Body of pancreas (tissue), 4 donors: ENCODE measurements around the gene INTS3. TPM values are rescaled to one million over a fixed set of nuclear protein-coding genes. Genes with fewer than 3 reads are reported as not detected.

Source experiments
- ATAC-seq: fragments of 150-250 bp; one replicate; pipeline ENCODE4 v1.9.1; 2016
- DNase-seq, 4 donors: peaks; one replicate each; pipeline ENCODE4 v3.0.0-alpha.2; 2019
- H3K27ac ChIP-seq, 4 donors: fragments of 200-600 bp; sonication (generic); 1 replicate in 3 of 4; 2 replicates in 1 of 4; pipeline versions ENCODE4 v1.5.1 to v1.6.1; 2016 to 2019; ENCODE audit warnings: mild to moderate bottlenecking in 1 of 4, mixed read lengths in 1 of 4, moderate library complexity in 1 of 4
- H3K27me3 ChIP-seq, 2 donors: fragments of 200-600 bp; sonication (generic); one replicate each; pipeline ENCODE4 v1.6.0; 2016; ENCODE audit warnings: mild to moderate bottlenecking in 1 of 2
- H3K36me3 ChIP-seq, 2 donors: fragments of 200-600 bp; sonication (generic); replicated peaks in 1 of 2; 2 replicates each; pipeline ENCODE4 v1.5.1; 2016; ENCODE audit warnings: low read depth in 2 of 2; ENCODE audit not compliant: insufficient read depth in 1 of 2
- H3K4me1 ChIP-seq: fragments of 200-600 bp; sonication (generic); one replicate; pipeline ENCODE4 v1.6.0; 2016
- H3K4me3 ChIP-seq, 2 donors: fragments of 200-600 bp; sonication (generic); 1 replicate in 1 of 2; 2 replicates in 1 of 2; pipeline ENCODE4 v1.5.1; 2016 to 2019
- H3K9me3 ChIP-seq, 3 donors: fragments of 200-600 bp; sonication (generic); 1 replicate in 2 of 3; 2 replicates in 1 of 3; pipeline ENCODE4 v1.5.1; 2016
- POLR2A ChIP-seq, 3 donors: fragments of 450-650 bp; IDR thresholded peaks; one replicate each; pipeline ENCODE4 v1.6.1; 2016; ENCODE audit warnings: antibody characterized with exemption in 3 of 3, mild to moderate bottlenecking in 2 of 3
- WGBS, 2 donors: methylation state at CpG; one replicate each; pipeline ENCODE4 v1.1.5; 2017; 5-methylcytosine and 5-hydroxymethylcytosine counted together
- intact Hi-C: fragments of 100-400 bp; cut with DNase I; formaldehyde crosslinking; loops from one replicate; pipeline ENCODE4 v1.15.1; 2023
- total RNA-seq, 2 donors: library from RNA; depleted of rRNA; stranded (reverse); fragments of >200 nt; gene quantifications; one replicate each; pipeline ENCODE4 v1.1.0, GENCODE V29; 2016
- TF ChIP-seq, protein P1 (sequence below), 7 experiments: fragments of 450-650 bp in 4 of 7; fragments of 200-600 bp in 3 of 7; sonication (generic) in 3 of 7; IDR thresholded peaks; one replicate each; pipeline ENCODE4 v1.5.1; 2016 to 2019; ENCODE audit warnings: antibody characterized with exemption in 7 of 7

Gene INTS3
- total RNA-seq, 2 donors from 2014 or later: 25.4 to 33.3 TPM

- no peaks in the 10 kb centered on the region for H3K9me3 ChIP-seq
- 82 to 88% methylated on average over 8 to 27 of the region's 27 CpGs for WGBS, 2 donors
- no peak for TF ChIP-seq POLR2A (IDR thresholded peaks at IDR 0.05)
- TF ChIP-seq, protein P1, sequence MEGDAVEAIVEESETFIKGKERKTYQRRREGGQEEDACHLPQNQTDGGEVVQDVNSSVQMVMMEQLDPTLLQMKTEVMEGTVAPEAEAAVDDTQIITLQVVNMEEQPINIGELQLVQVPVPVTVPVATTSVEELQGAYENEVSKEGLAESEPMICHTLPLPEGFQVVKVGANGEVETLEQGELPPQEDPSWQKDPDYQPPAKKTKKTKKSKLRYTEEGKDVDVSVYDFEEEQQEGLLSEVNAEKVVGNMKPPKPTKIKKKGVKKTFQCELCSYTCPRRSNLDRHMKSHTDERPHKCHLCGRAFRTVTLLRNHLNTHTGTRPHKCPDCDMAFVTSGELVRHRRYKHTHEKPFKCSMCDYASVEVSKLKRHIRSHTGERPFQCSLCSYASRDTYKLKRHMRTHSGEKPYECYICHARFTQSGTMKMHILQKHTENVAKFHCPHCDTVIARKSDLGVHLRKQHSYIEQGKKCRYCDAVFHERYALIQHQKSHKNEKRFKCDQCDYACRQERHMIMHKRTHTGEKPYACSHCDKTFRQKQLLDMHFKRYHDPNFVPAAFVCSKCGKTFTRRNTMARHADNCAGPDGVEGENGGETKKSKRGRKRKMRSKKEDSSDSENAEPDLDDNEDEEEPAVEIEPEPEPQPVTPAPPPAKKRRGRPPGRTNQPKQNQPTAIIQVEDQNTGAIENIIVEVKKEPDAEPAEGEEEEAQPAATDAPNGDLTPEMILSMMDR (IDR thresholded peaks at IDR 0.05): no peak
- H3K4me1 ChIP-seq: no peaks in the 10 kb centered on the region
- no peaks in the 10 kb centered on the region for H3K27me3 ChIP-seq
- ATAC-seq (no peak), DNase-seq (peak in 2 of 4 donors; percentile 4 to 9)
- no peaks in the 10 kb centered on the region for H3K36me3 ChIP-seq
- intact Hi-C loops: loop anchor here (10.0 kb wide), 1 partner anchor 145 kb away; the partner anchor contains the start of gene DENND4B
- no peak overlapping the region for H3K4me3 ChIP-seq
- H3K27ac ChIP-seq: no peak overlapping the region
These were observed 72.0 kb downstream of the INTS3 start for GRCh38 chr1:153799566-153800465.

- intact Hi-C loops: loop anchor here (10.0 kb wide), 1 partner anchor 144 kb away; the partner anchor contains the start of gene DENND4B
These were observed 72.7 kb downstream of the INTS3 start for GRCh38 chr1:153800516-153800915.

DNA sequence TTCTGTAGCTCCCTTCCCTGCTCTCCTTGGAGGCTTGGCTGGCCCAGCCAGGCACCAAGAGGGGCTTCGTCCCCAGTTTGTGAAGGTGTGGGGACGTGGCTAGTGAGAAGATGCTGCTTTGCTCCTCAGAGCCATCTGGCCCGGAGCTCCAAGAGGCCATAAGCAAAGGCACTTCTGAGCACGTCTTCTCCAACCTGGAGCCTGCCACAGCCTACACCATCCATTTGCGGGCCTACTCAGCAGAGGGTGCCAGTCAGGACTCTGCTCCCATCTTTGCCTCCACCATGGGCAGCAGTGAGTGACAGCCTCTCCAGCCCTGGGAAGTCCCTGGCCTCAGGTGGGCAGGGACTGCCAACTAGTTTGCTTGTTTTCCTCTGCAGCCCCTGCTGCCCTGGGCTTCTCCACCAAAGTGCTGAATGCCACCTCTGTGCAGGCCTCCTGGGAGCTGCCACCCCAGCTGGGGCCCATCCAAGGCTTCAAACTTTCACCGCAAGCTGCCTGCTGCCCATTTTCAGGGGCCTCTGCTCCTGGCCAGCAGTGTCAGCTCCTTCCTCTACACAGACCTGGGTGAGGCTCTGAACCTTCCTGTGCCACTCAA, 73.3 kb downstream of the INTS3 start:
- Histone ChIP-seq H3K36me3 (no peaks in the 10 kb centered on the region), H3K27me3 (no peaks in the 10 kb centered on the region), H3K4me3 (no peak overlapping the region), H3K9me3 (no peaks in the 10 kb centered on the region), H3K4me1 (no peaks in the 10 kb centered on the region), H3K27ac (no peak overlapping the region)
- peak in 2 of 4 donors; percentile 3 to 6 for DNase-seq
- WGBS, 2 donors: 82 to 93% methylated on average over 6 of the region's 6 CpGs
- no peak for TF ChIP-seq POLR2A (IDR thresholded peaks at IDR 0.05)
- TF ChIP-seq, protein P1 (IDR thresholded peaks at IDR 0.05): no peak
- no peak for ATAC-seq
- intact Hi-C loops: loop anchor here (10.0 kb wide), 1 partner anchor 144 kb away; the partner anchor contains the start of gene DENND4B

More at GRCh38 chr1:153800516-153800915, 72.7 kb downstream of the INTS3 start:
- H3K36me3 ChIP-seq: no peaks in the 10 kb centered on the region
- no peak overlapping the region for H3K4me3 ChIP-seq
- no peaks in the 10 kb centered on the region for H3K4me1 ChIP-seq
- H3K27ac ChIP-seq: no peak overlapping the region
- H3K27me3 ChIP-seq: no peaks in the 10 kb centered on the region
- no peak for TF ChIP-seq POLR2A (IDR thresholded peaks at IDR 0.05)
- TF ChIP-seq, protein P1 (IDR thresholded peaks at IDR 0.05): no peak
- WGBS, 2 donors: 78% methylated on average over 7 of the region's 7 CpGs; no CpG with 5 or more reads in 1 of the 2 donors
- ATAC-seq (no peak), DNase-seq (peak in 2 of 4 donors; percentile 3 to 11)
- H3K9me3 ChIP-seq: no peaks in the 10 kb centered on the region

- H3K36me3 ChIP-seq: no peaks in the 10 kb centered on the region
- ATAC-seq: no peak
- no peaks in the 10 kb centered on the region for H3K27me3 ChIP-seq
- no peak for TF ChIP-seq POLR2A (IDR thresholded peaks at IDR 0.05)
- TF ChIP-seq, protein P1 (IDR thresholded peaks at IDR 0.05): no peak
- no peaks in the 10 kb centered on the region for H3K9me3 ChIP-seq
- WGBS, 2 donors: 84% methylated on average over 7 of the region's 7 CpGs
- H3K27ac ChIP-seq: no peak overlapping the region
- intact Hi-C loops: loop anchor here (10.0 kb wide), 1 partner anchor 143 kb away; the partner anchor contains the start of gene DENND4B
- H3K4me3 ChIP-seq: no peak overlapping the region
- no peaks in the 10 kb centered on the region for H3K4me1 ChIP-seq
- DNase-seq: peak in 1 of 4 donors; percentile 8
These were observed 74.2 kb downstream of the INTS3 start for GRCh38 chr1:153801786-153802697.
